HCT116 (cell line): Measurements from ENCODE around the gene LYSMD4.

Experiments used
- POLR2A ChIP-seq: IDR thresholded peaks from 2 replicates; pipeline ENCODE4 v1.7.0; 2011; ENCODE audit warnings: borderline replicate concordance; ENCODE audit not compliant: insufficient read depth, insufficient read length; ENCODE audit errors: extremely low read depth
- TF ChIP-seq, protein P1 (sequence below): IDR thresholded peaks from 2 replicates; pipeline ENCODE4 v1.6.1; 2012; ENCODE audit warnings: low read depth

DNA sequence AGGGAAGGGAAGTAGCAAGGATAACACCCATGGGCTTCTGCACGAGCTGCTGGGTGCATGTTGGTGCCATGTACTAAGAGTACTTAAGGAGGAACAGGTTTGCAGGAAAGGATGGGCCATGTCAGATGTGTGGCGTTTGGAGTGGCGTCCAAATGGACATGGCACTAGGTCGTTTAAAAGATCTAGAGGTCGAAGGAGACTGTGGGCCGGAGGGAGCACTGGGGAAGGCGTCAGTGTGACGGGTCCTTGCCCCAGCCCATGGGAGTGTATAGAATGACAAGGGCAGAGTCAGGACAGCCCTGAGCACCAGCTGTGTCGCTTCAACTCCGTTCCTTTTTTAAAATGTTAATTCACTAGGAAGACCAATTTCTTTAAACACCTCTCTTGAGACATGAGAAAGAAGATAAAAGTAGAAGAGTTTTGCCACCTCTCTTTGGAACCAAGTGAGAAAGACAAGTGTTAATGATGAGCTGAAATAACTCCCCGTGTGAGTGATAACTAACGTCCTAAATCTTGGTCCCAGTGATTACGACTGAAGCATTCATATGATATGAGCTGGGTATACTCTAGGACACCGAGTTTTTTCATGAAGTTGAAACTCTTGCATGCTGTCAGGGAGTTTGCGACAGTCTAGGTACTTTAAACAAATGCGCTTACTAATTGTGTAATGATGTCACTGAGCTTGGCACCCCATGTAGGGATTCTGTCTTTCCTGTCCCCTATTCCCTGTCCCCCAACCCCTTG lies 23.8 kb downstream of the LYSMD4 start:
- TF ChIP-seq, protein P1, sequence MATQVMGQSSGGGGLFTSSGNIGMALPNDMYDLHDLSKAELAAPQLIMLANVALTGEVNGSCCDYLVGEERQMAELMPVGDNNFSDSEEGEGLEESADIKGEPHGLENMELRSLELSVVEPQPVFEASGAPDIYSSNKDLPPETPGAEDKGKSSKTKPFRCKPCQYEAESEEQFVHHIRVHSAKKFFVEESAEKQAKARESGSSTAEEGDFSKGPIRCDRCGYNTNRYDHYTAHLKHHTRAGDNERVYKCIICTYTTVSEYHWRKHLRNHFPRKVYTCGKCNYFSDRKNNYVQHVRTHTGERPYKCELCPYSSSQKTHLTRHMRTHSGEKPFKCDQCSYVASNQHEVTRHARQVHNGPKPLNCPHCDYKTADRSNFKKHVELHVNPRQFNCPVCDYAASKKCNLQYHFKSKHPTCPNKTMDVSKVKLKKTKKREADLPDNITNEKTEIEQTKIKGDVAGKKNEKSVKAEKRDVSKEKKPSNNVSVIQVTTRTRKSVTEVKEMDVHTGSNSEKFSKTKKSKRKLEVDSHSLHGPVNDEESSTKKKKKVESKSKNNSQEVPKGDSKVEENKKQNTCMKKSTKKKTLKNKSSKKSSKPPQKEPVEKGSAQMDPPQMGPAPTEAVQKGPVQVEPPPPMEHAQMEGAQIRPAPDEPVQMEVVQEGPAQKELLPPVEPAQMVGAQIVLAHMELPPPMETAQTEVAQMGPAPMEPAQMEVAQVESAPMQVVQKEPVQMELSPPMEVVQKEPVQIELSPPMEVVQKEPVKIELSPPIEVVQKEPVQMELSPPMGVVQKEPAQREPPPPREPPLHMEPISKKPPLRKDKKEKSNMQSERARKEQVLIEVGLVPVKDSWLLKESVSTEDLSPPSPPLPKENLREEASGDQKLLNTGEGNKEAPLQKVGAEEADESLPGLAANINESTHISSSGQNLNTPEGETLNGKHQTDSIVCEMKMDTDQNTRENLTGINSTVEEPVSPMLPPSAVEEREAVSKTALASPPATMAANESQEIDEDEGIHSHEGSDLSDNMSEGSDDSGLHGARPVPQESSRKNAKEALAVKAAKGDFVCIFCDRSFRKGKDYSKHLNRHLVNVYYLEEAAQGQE, result no peak
- no peak for TF ChIP-seq POLR2A
